ENCODE data around the gene CAB39.

The CAB39 gene

GRCh38 chr2:230842473-230842872 lies 129.8 kb downstream of the CAB39 start:
- POLR2A ChIA-PET = no interaction called here
- no peak for DNase-seq (ENCODE audit: extremely low spot score)
- TF ChIP-seq FOXM1 (IDR thresholded peaks at IDR 0.05; ENCODE audit: borderline replicate concordance) = no peak
- CTCF ChIA-PET = no interaction called here

- POLR2A ChIA-PET = no interaction called here
- DNase-seq (ENCODE audit: extremely low spot score) = no peak
- CTCF ChIA-PET = no interaction called here
- TF ChIP-seq SUZ12 (IDR thresholded peaks at IDR 0.05) = no peak
- TF ChIP-seq NFRKB (IDR thresholded peaks at IDR 0.05) = no peak
- no peak for TF ChIP-seq FOXA1 (IDR thresholded peaks at IDR 0.05)
- no peak for TF ChIP-seq ARNT (IDR thresholded peaks at IDR 0.05)
- no peak for TF ChIP-seq TARDBP (IDR thresholded peaks at IDR 0.05)
- TF ChIP-seq HDGF (IDR thresholded peaks at IDR 0.05; ENCODE audit: borderline replicate concordance) = no peak
- no peak for TF ChIP-seq CTBP1 (IDR thresholded peaks at IDR 0.05; ENCODE audit: borderline replicate concordance)
Measured at GRCh38 chr2:230843132-230843531, 130.5 kb downstream of the CAB39 start.

GRCh38 chr2:230846360-230846759 lies 133.7 kb downstream of the CAB39 start:
- no peak for DNase-seq (ENCODE audit: extremely low spot score)
- POLR2A ChIA-PET = no interaction called here
- no peak for TF ChIP-seq SP1 (IDR thresholded peaks at IDR 0.05)
- no peak for TF ChIP-seq NFRKB (IDR thresholded peaks at IDR 0.05)
- no peak for TF ChIP-seq CTBP1 (IDR thresholded peaks at IDR 0.05; ENCODE audit: borderline replicate concordance)
- CTCF ChIA-PET = no interaction called here

DNA sequence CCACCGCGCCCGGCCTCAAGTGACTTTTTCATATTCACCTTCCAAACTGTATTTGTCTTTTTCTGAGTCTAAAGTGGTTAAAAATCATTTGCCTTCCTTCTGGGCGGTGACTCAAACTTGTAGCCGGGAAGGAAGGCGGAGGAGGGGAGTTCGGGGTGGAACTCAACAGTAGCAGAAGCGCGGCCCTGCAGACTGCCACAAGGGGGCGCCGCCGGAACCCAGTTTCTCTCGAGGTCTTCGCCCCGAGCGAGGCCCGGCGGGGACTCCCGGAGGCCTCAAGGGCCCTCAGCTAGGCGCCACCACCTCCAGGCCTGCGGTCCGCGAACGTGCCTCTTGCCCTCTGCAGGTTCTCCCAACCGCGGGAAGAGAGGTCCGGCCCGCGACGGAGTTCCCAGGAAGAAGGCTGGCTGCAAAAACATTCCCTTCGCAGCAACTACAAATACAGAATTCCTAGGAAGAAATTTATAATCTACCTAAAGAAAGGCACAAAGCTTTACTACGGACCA lies 135.3 kb downstream of the CAB39 start:
- POLR2A ChIA-PET = no interaction called here
- DNase-seq (ENCODE audit: extremely low spot score) = peak; percentile 89
- TF ChIP-seq FOXA1 (IDR thresholded peaks at IDR 0.05) (no peak), BHLHE40 (IDR thresholded peaks at IDR 0.05; ENCODE audit: borderline replicate concordance) (no peak), L3MBTL2 (conservative IDR thresholded peaks at IDR 0.05) (peak; percentile 57; the same call in 1 of the 2 replicates)
- CTCF ChIA-PET = interaction anchor here (0.7 to 2.0 kb wide), 7 partner anchors 22 to 139 kb away, joined by 3 to 7 read pairs (median 3); no protein-coding TSS in a partner anchor

GRCh38 chr2:230849633-230850357 lies 137.2 kb downstream of the CAB39 start:
- DNase-seq (ENCODE audit: extremely low spot score) = no peak
- POLR2A ChIA-PET = no interaction called here
- CTCF ChIA-PET = no interaction called here
- TF ChIP-seq FOXK2 (IDR thresholded peaks at IDR 0.05) = no peak
- no peak for TF ChIP-seq FOXA1 (IDR thresholded peaks at IDR 0.05)
- TF ChIP-seq LEF1 (IDR thresholded peaks at IDR 0.05; ENCODE audit: borderline replicate concordance) = no peak
- no peak for TF ChIP-seq CTBP1 (IDR thresholded peaks at IDR 0.05; ENCODE audit: borderline replicate concordance)
- TF ChIP-seq ELF4 (IDR thresholded peaks at IDR 0.05) = no peak
- no peak for TF ChIP-seq L3MBTL2 (conservative IDR thresholded peaks at IDR 0.05)
- TF ChIP-seq TARDBP (IDR thresholded peaks at IDR 0.05) = no peak
- no peak for TF ChIP-seq HDGF (IDR thresholded peaks at IDR 0.05; ENCODE audit: borderline replicate concordance)
- TF ChIP-seq, protein P1, sequence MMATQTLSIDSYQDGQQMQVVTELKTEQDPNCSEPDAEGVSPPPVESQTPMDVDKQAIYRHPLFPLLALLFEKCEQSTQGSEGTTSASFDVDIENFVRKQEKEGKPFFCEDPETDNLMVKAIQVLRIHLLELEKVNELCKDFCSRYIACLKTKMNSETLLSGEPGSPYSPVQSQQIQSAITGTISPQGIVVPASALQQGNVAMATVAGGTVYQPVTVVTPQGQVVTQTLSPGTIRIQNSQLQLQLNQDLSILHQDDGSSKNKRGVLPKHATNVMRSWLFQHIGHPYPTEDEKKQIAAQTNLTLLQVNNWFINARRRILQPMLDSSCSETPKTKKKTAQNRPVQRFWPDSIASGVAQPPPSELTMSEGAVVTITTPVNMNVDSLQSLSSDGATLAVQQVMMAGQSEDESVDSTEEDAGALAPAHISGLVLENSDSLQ (IDR thresholded peaks at IDR 0.05) = no peak
- TF ChIP-seq SUZ12 (IDR thresholded peaks at IDR 0.05) = no peak

GRCh38 chr2:230850358-230850658 lies 137.7 kb downstream of the CAB39 start:
- DNase-seq (ENCODE audit: extremely low spot score) = no peak
- TF ChIP-seq FOXM1 (IDR thresholded peaks at IDR 0.05; ENCODE audit: borderline replicate concordance) (no peak), FOXA1 (IDR thresholded peaks at IDR 0.05) (no peak), LEF1 (IDR thresholded peaks at IDR 0.05; ENCODE audit: borderline replicate concordance) (no peak), NFRKB (IDR thresholded peaks at IDR 0.05) (no peak), ZNF384 (IDR thresholded peaks at IDR 0.05) (no peak), BHLHE40 (IDR thresholded peaks at IDR 0.05; ENCODE audit: borderline replicate concordance) (no peak), SUZ12 (IDR thresholded peaks at IDR 0.05) (no peak), ELF4 (IDR thresholded peaks at IDR 0.05) (no peak), TARDBP (IDR thresholded peaks at IDR 0.05) (no peak)
- ChIA-PET POLR2A (no interaction called here), CTCF (no interaction called here)

DNA sequence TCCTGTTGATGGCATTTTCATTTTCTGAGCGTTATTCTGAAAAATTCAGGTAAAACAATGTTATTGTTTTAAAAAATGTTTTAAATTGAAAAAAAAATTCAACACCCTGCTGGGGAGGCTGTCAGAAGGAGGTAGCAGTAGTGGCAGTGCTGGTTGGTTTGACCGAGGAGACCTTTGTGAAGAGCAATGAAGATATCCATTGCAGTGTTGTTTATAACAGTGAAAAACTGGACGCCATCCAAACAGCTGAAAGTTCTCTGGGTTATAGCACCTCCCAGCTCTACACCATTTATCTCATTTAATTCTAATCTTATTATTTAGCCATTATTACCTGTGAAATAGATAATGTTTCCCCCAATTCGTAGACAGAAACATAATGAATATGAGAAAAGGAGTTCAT lies 139.5 kb downstream of the CAB39 start:
- DNase-seq (ENCODE audit: extremely low spot score) = no peak
- ChIA-PET CTCF (interaction anchor here (2.0 kb wide), 1 partner anchor 9 kb away, joined by 5 read pairs; no protein-coding TSS in a partner anchor), POLR2A (interaction anchor here (1.3 kb wide), 1 partner anchor 13 kb away, joined by 4 read pairs; the partner anchor contains the start of gene ITM2C)
- TF ChIP-seq TARDBP (IDR thresholded peaks at IDR 0.05) (no peak), NFRKB (IDR thresholded peaks at IDR 0.05) (no peak), SP1 (IDR thresholded peaks at IDR 0.05) (no peak), FOXM1 (IDR thresholded peaks at IDR 0.05; ENCODE audit: borderline replicate concordance) (no peak), BHLHE40 (IDR thresholded peaks at IDR 0.05; ENCODE audit: borderline replicate concordance) (no peak), LEF1 (IDR thresholded peaks at IDR 0.05; ENCODE audit: borderline replicate concordance) (no peak), L3MBTL2 (conservative IDR thresholded peaks at IDR 0.05) (no peak), FOXK2 (IDR thresholded peaks at IDR 0.05) (no peak), ELF4 (IDR thresholded peaks at IDR 0.05) (no peak)
- TF ChIP-seq, protein P1 (IDR thresholded peaks at IDR 0.05) = no peak
